HG02943 (cell line): ENCODE results near the gene UBTD2.

Experiments used
- ATAC-seq: cut with Tn5 transposase; IDR thresholded peaks from one replicate; pipeline ENCODE4 v1.9.1; 2021; ENCODE audit warnings: mild to moderate bottlenecking, low read depth, moderate library complexity; ENCODE audit not compliant: unreplicated experiment

UBTD2 gene

GRCh38 chr5:172173564-172174153 lies 109.9 kb downstream of the UBTD2 start:
- no peak for ATAC-seq

- ATAC-seq = no peak
Measured at GRCh38 chr5:172172912-172173563, 110.5 kb downstream of the UBTD2 start.

GRCh38 chr5:172171118-172171517 lies 112.4 kb downstream of the UBTD2 start:
- no peak for ATAC-seq

- ATAC-seq = no peak
Measured at GRCh38 chr5:172170251-172170701, 113.3 kb downstream of the UBTD2 start.

GRCh38 chr5:172169216-172169615 lies 114.3 kb downstream of the UBTD2 start:
- ATAC-seq = no peak

GRCh38 chr5:172168311-172168710 lies 115.3 kb downstream of the UBTD2 start:
- ATAC-seq = no peak

- ATAC-seq = no peak
Measured at GRCh38 chr5:172167895-172168294, 115.7 kb downstream of the UBTD2 start.

- ATAC-seq = no peak
Measured at GRCh38 chr5:172166030-172166826, 117.3 kb downstream of the UBTD2 start.

- no peak for ATAC-seq
Measured at GRCh38 chr5:172165465-172165864, 118.1 kb downstream of the UBTD2 start.

GRCh38 chr5:172164769-172165212 lies 118.8 kb downstream of the UBTD2 start:
- no peak for ATAC-seq

GRCh38 chr5:172163346-172163745 lies 120.2 kb downstream of the UBTD2 start:
- no peak for ATAC-seq

GRCh38 chr5:172162987-172163343 lies 120.6 kb downstream of the UBTD2 start:
- no peak for ATAC-seq

- ATAC-seq = no peak
Measured at GRCh38 chr5:172162323-172162986, 121.1 kb downstream of the UBTD2 start.

- no peak for ATAC-seq
Measured at GRCh38 chr5:172160506-172160905, 123.1 kb downstream of the UBTD2 start.
